Panc1 (cell line): ENCODE data around the gene CHMP5. TPM values are rescaled to one million over a fixed set of nuclear protein-coding genes. Genes with fewer than 3 reads are reported as not detected.

Source experiments
- ATAC-seq: fragments of 200-7000 bp; cut with Tn5 transposase; 2 replicates; pipeline ENCODE4 v1.9.1; 2020; ENCODE audit warnings: mild to moderate bottlenecking, moderate library complexity
- Bru-seq: library from RNA; stranded (reverse); fragments of 400-500 nt; gene quantifications from one replicate; lab custom pipeline; 2021; lab: Mats Ljungman, UMichigan
- BruChase-seq, 2 experiments: library from RNA; stranded (reverse); fragments of 400-500 nt; gene quantifications; one replicate each; lab custom pipeline; 2021; lab: Mats Ljungman, UMichigan
- BruUV-seq: library from RNA; stranded (reverse); fragments of 400-500 nt; replicated peaks from 2 replicates; lab custom pipeline; 2021; lab: Mats Ljungman, UMichigan
- CTCF ChIA-PET: fragments of 300-600 bp; sonication (Branson Sonifier 250); formaldehyde crosslinking; loops from one replicate; lab custom pipeline; 2022; ENCODE audit warnings: antibody characterized with exemption; lab: Charles Lee
- POLR2A ChIA-PET: fragments of 300-600 bp; sonication (Branson Sonifier 250); formaldehyde crosslinking; loops from one replicate; lab custom pipeline; 2022; ENCODE audit warnings: antibody characterized with exemption; lab: Charles Lee
- DNase-seq: peaks from one replicate; pipeline ENCODE4 v3.0.0-alpha.2; 2010; ENCODE audit warnings: low read depth, low spot score
- H3K27ac ChIP-seq: 2 replicates; pipeline ENCODE4 v1.5.1; 2011; ENCODE audit warnings: mild to moderate bottlenecking, low read length, inconsistent platforms
- H3K27me3 ChIP-seq: fragments of 200-500 bp; sonication (Bioruptor generic); 2 replicates; pipeline ENCODE4 v1.6.0; 2014; ENCODE audit warnings: low read length, inconsistent platforms; ENCODE audit not compliant: control insufficient read depth, insufficient read depth
- H3K36me3 ChIP-seq: fragments of 200-500 bp; sonication (Bioruptor generic); 2 replicates; pipeline ENCODE4 v1.5.1; 2014; ENCODE audit warnings: inconsistent platforms, mild to moderate bottlenecking, low read length, moderate library complexity; ENCODE audit not compliant: control insufficient read depth, insufficient read depth
- H3K4me1 ChIP-seq: 2 replicates; pipeline ENCODE4 v1.5.1; 2011; ENCODE audit warnings: inconsistent platforms, mild to moderate bottlenecking, low read length, moderate library complexity; ENCODE audit not compliant: control insufficient read depth, insufficient read depth
- H3K4me3 ChIP-seq, 2 experiments: 2 replicates each; pipeline ENCODE4 v1.5.1; 2011 to 2012; ENCODE audit warnings: low read depth in 2 of 2, low read length in 2 of 2, mild to moderate bottlenecking in 2 of 2, inconsistent platforms in 1 of 2, moderate library complexity in 1 of 2
- H3K9me3 ChIP-seq: fragments of 200-500 bp; sonication (Bioruptor generic); 2 replicates; pipeline ENCODE4 v1.5.1; 2014; ENCODE audit warnings: low read depth, mild to moderate bottlenecking, inconsistent platforms, low read length, moderate library complexity; ENCODE audit not compliant: control insufficient read depth, insufficient read depth
- CTCF ChIP-seq: fragments of 450-650 bp; IDR thresholded peaks from 2 replicates; pipeline ENCODE4 v1.5.1; 2017; ENCODE audit warnings: mild to moderate bottlenecking
- POLR2AphosphoS5 ChIP-seq: IDR thresholded peaks from 2 replicates; pipeline ENCODE4 v1.6.1; 2012; ENCODE audit warnings: mild to moderate bottlenecking, low read depth, low read length, moderate library complexity
- REST ChIP-seq, 2 experiments: IDR thresholded peaks; 2 replicates each; pipeline ENCODE4 v1.6.1; 2011 to 2012; ENCODE audit warnings: low read depth in 2 of 2, control low read depth in 1 of 2, low read length in 1 of 2, mild to moderate bottlenecking in 1 of 2, moderate library complexity in 1 of 2; ENCODE audit not compliant: insufficient read depth in 1 of 2
- SIN3A ChIP-seq: IDR thresholded peaks from 2 replicates; pipeline ENCODE4 v1.6.1; 2012; ENCODE audit warnings: low read depth, mild to moderate bottlenecking, low read length, moderate library complexity, borderline replicate concordance; ENCODE audit not compliant: insufficient read depth
- TCF7L2 ChIP-seq: IDR thresholded peaks from 2 replicates; pipeline ENCODE4 v1.6.1; 2011; ENCODE audit warnings: mild to moderate bottlenecking, low read depth, low read length, inconsistent platforms
- in situ Hi-C: cut with HindIII; loops from 2 replicates; pipeline ENCODE4 v1.10.0; 2016; ENCODE audit warnings: low sequenced_read_pairs, low pct_unique_long_range_greater_than_20kb
- intact Hi-C: fragments of 100-400 bp; cut with micrococcal nuclease; formaldehyde crosslinking; loops from one replicate; pipeline ENCODE4 v1.10.0; 2022; ENCODE audit not compliant: unreplicated experiment
- long read RNA-seq: library from polyadenylated mRNA; unstranded; transcript quantifications from one replicate; pipeline ENCODE4 v2.0.0, GENCODE V29; 2021; ENCODE audit not compliant: unreplicated experiment
- polyA plus RNA-seq: library from polyadenylated mRNA; unstranded; fragments of >200 nt; gene quantifications from one replicate; pipeline ENCODE4 v1.2.1, GENCODE V29; 2012; ENCODE audit warnings: missing spikeins; ENCODE audit not compliant: insufficient read length
- total RNA-seq: library from RNA; stranded (reverse); gene quantifications from one replicate; pipeline ENCODE4 v1.2.1, GENCODE V29; 2021; ENCODE audit not compliant: unreplicated experiment

CHMP5 gene
- total RNA-seq = 74.5 TPM
- polyA plus RNA-seq = 65.4 TPM
- percentile 85 among the genes with signal in this experiment for Bru-seq, nascent RNA
- BruChase-seq, experiment 1, labeled RNA remaining after a 2-hour chase = percentile 84 among the genes with signal in this experiment
- percentile 93 among the genes with signal in this experiment for BruChase-seq, experiment 2, labeled RNA remaining after a 6-hour chase
- long read RNA-seq, transcript CHMP5-201 (8 exons, 1,477 nt) = major isoform, 151 of 170 reads
- long read RNA-seq, partial matches to known transcripts = 7 of 170 reads
- long read RNA-seq, other reads (novel, unspliced or antisense) = 9 of 170 reads

- Histone ChIP-seq H3K4me1 (peaks cover 15% of the 10 kb centered on the region), H3K9me3 (no peaks in the 10 kb centered on the region), H3K36me3 (peaks cover 39% of the 10 kb centered on the region), H3K27me3 (no peaks in the 10 kb centered on the region), H3K27ac (peak within 1 kb of the TSS; percentile 97), H3K4me3 (peak within 1 kb of the TSS; percentile 92 to 96)
- in situ Hi-C loops (no loop called here), intact Hi-C loops (no loop called here)
- ChIA-PET CTCF (no interaction called here), POLR2A (no interaction called here)
- DNase-seq (peak; percentile 95), ATAC-seq (peak; percentile 97)
- BruUV-seq = no TSS peak
- TF ChIP-seq CTCF (no peak; the same call in 1 of the 2 replicates), SIN3A (no peak), POLR2AphosphoS5 (peak; percentile 87), TCF7L2 (no peak; the same call in 1 of the 2 replicates)
Measured at GRCh38 chr9:33264473-33265177, at the start of gene CHMP5, which contains the start of gene BAG1. CHMP5 (plus strand) TSS chr9:33265049; CDS start chr9:33265079, 30 bp downstream. BAG1 (minus strand) TSS chr9:33264708.

GRCh38 chr9:33220681-33221567, 43.9 kb upstream of the CHMP5 start:
- TF ChIP-seq CTCF (no peak), POLR2AphosphoS5 (no peak), SIN3A (no peak), REST (IDR thresholded peaks at IDR 0.05; ENCODE audit: insufficient read depth in 1 of 2, low read depth in 2 of 2, low read length in 1 of 2) (no peak), TCF7L2 (no peak)
- Histone ChIP-seq H3K27me3 (no peaks in the 10 kb centered on the region; the same call in 1 of the 2 replicates), H3K4me1 (0 out of 2 replicates have a peak, but pooled peaks cover 2% of the 10 kb centered on the region), H3K9me3 (no peaks in the 10 kb centered on the region), H3K36me3 (no peaks in the 10 kb centered on the region), H3K27ac (no peak overlapping the region), H3K4me3 (no peak overlapping the region)
- CTCF ChIA-PET = no interaction called here
- DNase-seq = no peak
- POLR2A ChIA-PET = no interaction called here
- in situ Hi-C loops = no loop called here
- no peak for ATAC-seq
- intact Hi-C loops = no loop called here
- BruUV-seq = no TSS peak
